SHP77 treated with DMSO at 0.1 percent for 48 hours (cell line): ENCODE data around the gene ABCC8.
A peak's percentile ranks its signal among the peaks of the same experiment; 100 is the strongest.

Experiments used
- DNase-seq: peaks from one replicate; lab custom pipeline; 2025; lab: John Stamatoyannopoulos, UW

ABCC8 gene

DNA sequence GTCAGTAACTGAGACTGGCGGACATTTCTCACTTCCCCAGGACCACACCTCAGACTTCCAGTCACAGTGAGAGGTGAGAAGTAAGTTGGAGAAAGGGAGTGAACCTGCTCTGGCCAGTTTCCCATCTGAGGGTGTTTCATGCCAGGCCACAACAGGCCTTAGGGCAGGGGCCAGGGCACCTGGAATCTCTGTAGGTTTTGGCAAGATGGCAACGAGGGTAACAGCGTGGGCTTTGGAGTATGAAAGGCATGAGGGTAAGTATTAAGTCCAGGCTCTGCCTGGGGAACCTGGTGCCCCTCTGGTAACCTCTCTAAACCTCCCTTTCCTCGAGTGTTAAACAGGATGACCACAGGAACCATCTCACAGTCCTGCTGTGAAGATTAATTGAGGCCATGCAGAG is 28.5 kb upstream of the ABCC8 start:
- DNase-seq, result no peak

DNA sequence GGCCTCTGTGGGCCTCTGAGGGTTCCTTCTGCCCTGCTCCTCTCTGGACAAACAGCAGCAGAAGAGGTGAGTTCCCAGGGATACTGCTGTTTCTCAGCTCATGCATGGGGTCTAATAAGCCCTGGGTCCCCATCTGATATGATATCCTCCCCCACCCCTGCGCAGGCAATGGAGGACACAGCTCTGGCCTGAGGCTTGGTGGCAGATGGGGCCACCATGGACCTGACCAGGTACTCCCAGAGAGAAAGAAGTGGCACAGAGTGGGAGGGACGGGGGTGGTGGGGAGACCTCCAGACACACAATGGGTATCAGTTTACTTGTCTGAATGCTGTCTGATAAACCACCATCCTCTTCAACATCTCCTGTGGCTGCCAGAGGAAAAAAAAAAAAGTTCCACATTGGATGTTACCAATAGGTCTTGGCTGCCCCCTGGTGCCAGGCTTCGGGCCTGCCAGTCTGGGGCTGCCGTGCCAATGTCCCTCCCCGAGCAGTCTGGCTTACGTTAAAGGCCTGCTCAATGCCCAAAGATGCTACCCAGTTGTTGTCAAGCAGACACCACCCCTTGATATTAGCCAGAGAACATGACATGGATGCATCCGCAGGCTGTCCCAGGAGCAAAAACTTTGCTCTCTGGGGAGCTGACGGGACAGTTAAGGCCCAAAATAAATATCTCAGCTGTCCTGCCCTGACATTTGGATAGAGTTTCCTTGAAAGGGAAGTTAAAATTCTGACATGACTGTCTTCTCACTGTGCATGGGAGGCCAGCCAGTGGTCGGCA is 27.9 kb upstream of the ABCC8 start:
- DNase-seq, result peak; percentile 1

DNA sequence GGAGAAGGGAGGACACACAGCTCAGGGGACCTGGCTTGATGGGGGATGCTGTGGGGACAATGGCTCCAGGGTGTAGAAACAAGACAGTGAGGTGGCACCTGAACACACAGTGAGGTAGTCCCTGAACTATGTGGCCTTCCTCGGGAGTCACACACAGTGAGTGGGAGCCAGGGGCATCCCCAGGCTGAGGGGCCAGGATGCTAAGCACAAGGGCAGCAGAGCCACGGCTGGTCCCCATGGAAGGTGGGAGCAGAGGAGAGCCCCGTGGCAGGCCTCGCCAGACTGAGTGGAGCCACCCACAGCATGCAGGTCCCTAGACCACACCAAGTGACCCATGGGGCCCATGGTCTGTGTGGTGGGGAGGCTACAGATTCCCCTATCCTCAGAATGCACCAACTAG is 26.0 kb upstream of the ABCC8 start:
- DNase-seq, result no peak

DNA sequence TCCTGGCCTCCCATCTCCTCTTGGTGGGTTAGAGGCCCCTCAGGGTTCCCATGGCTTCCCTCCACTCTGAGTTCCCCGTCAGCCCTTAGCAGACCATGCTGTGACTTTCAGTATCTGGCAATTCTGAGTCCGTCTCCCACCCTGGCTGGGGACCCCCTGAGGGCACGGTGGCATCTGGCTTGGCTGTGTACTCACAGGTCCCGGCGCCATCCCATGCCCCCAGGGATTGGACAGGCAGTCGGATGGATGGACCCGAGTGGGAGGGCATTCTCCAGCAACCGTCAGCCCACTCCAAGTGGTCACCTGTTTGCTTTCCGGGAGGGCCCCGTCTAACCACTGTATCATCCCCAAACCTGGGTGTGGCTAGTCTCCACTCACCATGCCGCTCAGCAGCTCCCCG is 24.0 kb upstream of the ABCC8 start:
- DNase-seq, result no peak

DNA sequence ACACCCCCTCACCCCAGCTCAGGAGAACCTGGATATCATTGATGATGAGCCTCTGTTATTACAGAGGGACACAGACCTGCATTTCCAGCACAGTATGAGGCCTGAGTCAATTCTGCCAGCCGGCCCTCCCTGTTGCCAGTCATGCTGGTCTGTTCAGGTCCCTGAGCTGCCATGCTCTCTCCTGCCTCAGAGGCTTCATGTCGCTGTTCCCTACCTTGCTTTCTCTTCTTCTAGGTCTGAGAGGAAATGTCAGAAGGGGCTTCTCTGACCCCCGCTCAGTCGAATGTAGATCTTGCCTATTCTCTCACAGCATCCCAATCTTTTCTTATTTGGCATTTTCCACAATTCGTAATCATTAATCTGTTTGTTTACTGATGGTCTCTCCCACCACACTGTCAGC is 21.8 kb upstream of the ABCC8 start:
- no peak for DNase-seq

DNA sequence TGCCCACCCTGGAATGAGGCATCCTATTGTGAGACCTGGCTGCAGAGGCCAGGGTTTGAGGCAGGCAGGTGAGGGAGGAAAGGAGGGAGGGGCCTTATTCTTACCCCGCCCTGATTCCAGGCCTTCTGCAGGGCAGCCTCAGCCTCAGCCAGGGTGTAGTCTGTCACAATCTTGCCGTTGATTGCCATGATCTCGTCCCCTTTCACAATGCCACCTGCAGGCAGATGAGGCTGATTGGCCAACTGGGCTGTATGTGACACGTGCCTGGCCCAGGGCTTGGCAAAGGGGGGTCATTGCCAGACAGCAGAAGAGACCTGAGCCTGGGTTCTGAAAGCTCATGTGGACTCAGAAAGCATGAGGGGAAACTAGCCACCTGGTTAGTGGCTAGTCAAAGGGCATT is 21.4 kb upstream of the ABCC8 start:
- peak; percentile 32 for DNase-seq

DNA sequence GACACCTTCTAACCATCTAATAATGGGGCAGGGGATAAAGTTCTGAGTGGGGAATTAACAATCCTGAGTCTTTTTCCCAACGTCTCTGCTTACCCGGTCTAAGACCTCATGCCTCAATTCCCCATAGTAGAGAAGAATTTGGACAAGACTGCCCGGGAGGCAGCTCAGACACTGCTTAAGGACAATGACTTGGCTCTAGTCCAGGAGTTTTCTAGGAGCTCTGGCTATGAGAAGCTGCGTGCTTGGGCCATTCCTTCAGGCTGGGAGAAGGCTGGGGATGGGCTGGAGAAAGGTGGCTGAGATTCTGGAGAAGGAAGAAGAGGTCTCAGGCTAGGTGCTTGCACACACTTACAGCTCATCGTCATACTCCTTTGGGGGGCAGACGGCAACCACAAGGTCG is 19.8 kb upstream of the ABCC8 start:
- no peak for DNase-seq

DNA sequence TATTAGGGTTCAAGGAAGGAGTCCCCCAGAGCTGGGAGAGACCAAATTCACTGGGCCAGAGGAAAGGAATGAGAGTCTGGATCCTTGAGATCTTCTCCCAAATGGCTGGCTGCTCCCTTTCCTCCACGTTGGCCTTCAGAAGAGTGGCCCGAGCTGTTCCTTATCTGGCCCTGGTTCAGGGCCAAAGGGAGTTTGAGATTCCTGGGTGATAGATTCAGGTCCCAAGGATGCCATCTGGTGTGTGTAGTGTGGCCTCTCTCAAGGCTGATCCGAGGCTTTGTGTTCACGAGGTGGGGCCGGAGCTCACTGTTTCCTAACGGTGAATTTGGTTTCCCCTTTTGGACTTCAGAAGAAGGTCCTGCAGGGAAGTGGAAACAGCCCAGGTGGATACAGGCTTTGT is 17.4 kb upstream of the ABCC8 start:
- DNase-seq, result no peak

DNA sequence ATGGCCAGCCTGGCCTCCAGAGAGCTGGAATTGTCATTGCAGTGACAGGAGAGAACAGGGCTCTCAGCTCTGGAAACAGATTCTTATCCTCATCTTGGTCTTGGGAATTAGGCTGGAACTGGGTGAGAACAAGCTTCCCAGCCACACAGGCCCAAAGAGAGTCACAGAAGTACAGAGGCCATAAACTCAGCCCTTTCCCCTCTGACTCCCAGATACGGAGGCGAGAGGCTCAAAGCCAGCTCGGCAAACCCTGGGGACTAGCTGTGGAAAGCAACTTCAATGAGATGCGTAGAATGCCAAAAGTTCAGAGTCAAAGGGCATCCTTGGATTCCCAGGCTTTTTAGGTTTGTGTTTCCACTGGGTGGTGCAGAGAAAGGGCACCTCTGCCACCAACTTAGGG is 14.3 kb upstream of the ABCC8 start:
- DNase-seq, result no peak

DNA sequence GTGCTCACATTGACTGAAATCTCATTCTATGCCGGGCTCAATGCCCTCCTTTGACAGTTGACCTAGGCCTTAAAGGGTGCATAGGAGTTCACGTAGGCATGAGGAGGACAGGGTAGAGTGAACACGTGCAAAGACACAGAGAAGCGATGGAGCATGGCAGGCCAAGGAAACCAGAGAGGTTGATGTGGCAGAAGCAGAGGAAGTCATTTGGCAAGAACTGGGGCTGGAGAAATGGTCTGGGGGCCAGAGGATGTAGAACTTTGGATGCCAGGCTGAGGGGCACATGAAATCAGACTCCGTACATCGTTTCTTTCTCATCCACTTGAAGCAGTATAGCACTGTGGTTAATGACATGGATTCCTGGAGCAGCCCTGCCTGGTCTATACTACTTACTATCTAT is 13.6 kb upstream of the ABCC8 start:
- no peak for DNase-seq

DNA sequence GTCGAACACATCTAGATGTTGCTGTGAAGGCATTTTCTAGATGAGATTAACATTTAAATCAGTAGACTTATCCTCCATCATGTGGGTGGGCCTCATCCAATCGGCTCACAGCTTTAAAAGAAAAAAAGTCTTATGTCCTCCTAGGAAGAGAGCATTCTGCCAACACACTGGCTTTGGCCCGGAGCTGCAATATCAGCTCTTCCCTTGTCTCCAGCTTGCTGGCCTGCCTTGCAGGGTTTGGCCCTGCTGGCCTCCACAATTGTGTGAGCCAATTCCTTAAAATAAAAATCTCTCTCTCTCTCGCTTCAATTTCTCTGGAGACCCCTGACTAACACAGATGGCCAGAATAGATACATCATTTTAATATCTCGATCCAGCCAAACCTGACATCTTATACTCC is 13.1 kb upstream of the ABCC8 start:
- no peak for DNase-seq

DNA sequence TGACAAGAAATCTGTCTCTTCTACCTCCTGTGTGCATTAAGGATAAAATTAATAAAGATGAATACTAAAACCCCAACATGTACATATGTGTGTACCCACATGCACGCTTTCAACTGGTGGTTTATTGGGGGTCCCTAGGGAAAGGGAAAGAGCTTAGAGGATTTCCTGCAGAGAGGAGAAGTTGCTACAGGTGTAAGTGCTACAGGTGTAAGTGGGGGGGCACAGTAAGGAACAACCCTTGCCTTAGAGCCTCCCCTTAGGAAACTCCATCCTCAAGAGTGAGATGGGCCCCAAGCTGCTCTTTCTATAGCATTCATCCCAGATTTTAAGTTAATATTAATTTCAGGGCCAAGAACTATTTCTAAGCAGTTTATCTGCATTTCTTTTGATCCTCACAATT is 11.9 kb upstream of the ABCC8 start:
- DNase-seq, result no peak

DNA sequence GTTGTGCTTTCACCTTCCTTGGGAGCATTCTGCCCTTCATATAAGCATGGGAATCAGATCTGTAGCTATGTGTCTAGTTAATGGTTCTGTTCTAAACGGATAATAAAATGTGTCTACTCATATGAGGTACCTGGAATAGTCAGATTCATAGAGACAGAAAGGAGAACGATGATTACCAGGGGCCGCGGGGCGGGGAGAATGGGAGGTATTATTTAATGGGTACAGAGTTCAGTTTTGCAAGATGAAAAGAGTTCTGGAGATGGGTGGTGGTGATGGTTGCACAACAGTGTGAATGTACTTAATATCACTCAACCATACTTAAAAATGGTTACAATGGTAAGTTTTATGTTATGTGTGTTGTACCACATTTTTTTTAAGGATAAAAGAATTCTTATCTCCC is 10.0 kb upstream of the ABCC8 start:
- no peak for DNase-seq

DNA sequence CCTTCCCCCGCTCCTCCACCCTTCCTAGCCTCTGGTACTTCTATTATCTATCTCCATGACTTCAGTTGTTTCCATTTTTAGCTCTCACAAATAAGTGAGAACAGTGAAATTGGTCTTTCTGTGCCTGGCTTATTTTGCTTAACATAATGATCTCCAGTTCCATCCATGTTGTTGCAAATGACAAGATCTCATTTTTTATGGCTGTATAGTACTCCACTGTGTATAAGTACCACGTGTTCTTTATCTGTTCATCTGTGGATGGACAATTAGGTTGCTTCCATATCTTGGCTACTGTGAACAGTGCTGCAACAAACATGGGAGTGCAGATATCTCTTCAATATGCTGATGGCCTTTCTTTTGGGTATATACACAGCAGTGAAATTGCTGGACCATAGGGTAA is 6.9 kb upstream of the ABCC8 start:
- no peak for DNase-seq

DNA sequence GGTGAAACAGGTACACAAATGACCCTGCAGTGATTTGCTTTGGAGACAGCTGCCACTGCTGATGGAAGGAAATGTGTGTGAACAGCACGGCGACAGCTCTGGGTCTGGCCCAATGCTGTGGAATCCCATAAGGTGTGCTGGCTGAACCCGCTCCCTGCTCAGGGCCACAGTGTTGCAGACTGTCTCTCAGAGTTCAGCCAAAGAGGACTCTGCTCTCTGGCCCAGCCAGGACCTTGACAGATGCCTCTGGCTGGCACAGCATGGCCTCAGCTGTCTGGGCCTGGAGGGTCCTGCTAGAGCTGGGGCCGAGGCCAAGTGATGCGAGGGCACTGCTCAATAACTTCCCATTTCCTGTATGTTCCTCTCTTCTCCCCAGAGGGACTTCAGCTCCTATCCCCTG is 5.3 kb upstream of the ABCC8 start:
- DNase-seq, result no peak

DNA sequence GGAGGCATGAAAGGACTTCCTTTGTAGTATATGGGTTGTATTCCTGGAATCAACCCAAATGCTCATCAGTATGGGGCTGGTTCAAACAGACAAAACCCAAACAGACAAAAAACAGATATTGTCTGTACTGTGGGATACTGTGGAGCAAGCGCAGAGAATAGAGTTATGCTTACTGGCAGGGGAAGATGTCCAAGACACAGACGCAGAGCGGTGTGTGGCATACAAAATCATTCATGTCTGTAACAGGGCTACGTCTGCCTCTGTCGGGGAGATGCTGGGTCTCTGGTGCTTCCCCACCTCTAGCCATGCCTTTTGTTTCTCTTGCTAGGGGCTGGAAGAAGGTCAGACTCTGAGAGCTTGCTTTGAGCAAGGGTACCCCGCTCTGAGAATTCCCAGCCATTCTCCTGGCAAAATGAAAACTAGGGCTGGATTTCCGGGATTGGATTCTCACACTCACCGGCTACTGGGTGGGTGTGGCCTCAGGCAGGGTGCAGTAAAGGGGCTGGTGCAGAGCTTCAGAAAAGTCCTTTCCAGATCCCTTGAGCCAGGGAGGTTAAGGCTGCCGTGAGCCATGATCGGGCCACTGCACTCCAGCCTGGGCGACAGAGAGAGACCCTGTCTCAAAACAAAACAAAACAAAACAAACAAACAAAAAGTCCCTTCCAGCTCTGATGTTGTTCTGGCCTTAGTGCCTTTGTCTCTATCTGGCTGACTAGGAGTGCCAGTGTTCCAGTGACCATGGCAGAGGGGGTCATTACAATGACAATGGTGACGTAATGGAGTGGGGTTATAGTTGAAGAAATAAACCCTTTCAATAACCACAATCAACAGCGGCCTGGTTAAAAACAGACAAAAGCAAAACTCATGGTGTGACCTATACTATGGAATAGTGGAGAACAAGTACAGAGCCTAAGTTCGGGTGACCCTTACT is 2.9 kb upstream of the ABCC8 start:
- no peak for DNase-seq

DNA sequence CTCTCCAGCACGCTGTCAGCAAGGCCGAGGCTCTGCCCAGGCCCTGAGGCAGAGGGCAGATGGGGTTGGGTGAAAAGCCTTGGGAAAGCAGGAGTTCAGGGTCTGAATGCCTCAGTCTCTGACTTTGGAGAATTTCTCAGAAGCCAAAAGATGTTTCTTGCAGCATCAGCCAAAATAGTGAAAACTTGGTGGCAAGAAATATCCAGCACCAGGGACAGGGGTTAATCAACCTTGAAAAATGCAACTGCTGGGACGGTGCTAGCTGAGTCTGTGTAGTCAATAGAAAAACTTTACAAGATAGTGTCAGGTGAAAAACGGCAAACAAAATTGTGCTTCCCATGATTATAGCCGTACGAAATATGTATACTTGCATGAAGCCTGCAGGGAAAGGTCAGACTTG is 1.4 kb upstream of the ABCC8 start:
- no peak for DNase-seq

DNA sequence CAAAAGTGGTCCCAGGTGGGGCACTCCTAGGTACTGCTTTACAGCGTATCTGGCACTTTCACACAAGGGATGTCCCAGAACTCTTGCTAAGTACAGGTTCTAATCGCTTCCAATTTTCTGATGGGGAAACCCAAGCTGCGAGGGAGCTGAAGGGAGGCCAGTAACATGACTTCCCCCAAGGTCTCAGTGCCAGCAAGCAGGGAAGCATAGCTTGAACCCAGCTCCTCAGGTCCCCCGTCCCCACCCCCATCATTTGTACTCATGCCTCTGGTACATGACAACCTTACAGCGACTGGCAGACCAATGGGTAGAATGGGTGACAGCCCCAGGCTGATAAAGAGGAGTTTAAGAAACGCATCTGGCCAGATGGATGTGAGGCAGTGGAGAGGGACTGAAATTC is 716 bp upstream of the ABCC8 start:
- no peak for DNase-seq

DNA sequence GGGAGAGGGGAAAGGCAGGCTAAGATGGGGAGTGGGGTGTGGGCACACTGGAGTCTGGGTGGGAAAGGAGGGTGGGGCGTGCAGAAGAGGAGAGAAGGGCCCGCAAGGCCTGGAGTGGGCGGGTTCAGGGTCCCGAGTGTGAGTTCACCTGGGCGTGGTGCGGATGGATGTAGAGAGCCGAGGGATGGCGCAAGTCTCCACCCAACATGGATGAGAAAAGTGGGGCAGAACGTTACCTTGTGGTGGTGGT is 364 bp upstream of the ABCC8 start:
- no peak for DNase-seq

DNA sequence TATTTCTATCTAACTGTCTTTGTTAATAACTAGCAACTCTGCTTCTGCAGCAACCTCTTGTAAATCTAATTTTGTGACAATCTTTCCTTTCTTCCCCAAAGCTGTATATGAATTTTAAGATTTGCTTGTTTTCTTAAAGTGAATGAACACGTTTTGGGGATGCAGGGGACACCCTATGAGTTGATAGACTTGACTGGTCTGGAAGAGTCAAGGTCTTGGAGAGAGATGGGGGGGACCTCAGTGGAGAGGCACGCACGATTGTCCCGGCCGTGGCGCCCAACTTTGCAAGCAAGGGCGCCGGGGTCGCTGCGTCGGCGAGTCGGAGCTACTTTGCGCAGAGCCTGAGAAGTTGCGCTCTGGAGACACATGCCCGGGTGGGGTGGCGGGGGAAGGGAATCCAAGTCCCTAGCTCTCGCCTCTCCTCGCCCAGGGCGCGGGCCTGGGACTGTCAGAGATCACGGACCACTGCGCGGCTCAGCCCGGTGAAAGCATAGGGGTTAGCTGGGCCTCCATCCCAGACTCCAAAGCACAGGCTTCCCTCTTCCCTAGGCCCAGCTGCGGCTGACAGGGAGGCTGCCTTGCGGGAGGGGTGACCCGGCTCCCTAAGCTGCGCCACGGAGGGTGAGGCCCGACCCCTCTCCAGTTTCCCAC is 854 bp downstream of the ABCC8 start:
- DNase-seq, result no peak

DNA sequence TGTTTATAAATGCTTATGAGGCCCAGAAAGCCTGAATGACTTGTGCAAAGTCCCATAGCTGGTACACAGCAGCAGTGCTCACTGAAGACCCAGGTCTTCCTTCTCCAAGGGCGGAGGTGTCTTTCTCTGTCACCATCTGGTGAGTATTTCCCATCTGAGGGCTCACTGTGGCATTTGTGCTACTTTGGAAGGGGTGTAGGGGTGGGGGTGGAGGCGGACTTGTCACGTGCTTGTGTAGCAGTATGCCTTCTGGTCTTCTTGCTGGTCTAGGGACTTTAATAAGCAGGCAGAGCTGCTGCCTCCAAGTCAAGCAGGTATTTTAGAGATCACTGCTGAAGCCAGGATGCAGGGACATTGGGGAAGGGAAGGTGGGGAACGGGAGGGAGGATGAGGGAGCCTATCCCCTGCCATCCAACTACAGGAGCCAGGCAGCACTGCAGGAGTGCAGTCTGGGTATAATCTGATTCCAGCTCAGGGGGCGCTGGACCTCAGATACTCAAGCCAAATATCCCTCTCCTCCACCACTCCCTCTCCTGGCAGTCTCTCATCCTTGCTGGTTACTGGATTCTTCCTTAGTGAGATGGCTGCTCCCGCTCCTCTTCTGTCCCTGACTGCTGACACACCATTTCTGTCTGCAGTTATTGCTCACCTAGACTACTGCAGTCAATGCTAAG is 3.4 kb downstream of the ABCC8 start:
- no peak for DNase-seq

DNA sequence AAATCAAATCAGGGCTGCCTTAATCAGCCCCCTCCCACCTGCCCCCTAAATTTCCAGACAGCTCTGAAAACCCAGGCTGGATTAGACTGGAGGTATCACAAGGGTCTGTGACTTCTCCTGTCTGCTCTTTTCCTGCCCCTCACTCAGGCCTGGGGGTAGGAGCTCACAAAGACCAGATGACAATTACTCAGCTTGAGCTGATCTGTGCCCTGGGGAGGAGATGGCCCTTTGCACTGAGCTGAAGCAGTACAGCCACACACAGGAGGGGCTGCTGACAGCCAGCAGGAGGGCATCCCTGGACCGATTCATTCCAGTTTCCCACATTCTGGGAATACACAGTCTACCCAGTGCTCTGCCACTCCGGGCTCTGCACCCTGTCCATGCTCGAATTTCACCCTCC is 4.2 kb downstream of the ABCC8 start:
- DNase-seq, result no peak

DNA sequence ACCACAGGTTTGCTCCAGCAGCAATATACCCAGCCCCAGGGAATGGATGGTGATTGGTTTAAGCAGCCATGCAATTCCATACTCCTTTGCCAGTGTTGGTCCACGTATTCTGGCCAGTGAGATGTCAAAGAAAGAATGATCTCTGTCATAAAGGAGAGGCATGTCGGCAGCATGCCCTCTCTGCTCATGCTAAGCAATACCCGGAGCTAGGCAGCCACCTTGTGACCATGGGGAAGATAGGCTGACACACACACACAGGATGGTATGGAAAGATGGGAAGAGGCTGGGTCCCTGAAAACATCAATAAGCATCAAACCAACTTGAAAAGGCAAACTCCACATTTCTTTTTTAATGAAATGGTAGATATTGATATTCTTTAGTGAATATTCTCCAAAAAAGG is 5.1 kb downstream of the ABCC8 start:
- DNase-seq, result no peak
